ENCODE results near the gene UQCRHL. TPM values are rescaled to one million over a fixed set of nuclear protein-coding genes. Genes with fewer than 3 reads are reported as not detected.
A peak's percentile ranks its signal among the peaks of the same experiment; 100 is the strongest.

Gene UQCRHL
- total and polyA plus RNA-seq, 10 of the 15 experiments (the other 5 are each of a cell fraction or from before 2014, with no cell fraction given) = 1.4 to 17.3 (median 5.7) TPM

- TF ChIP-seq DPF2 (IDR thresholded peaks at IDR 0.05) = 0 out of 2 replicates have a peak, but pooled peaks have one; percentile 21
- TF ChIP-seq ZBTB11 (CRISPR knock-in tag; IDR thresholded peaks at IDR 0.05) = no peak
- no peak for TF ChIP-seq NR2C1 (IDR thresholded peaks at IDR 0.05)
- no peak for TF ChIP-seq ZBTB33 (IDR thresholded peaks at IDR 0.05)
- TF ChIP-seq LARP7 (IDR thresholded peaks at IDR 0.05) = no peak
- no peak for TF ChIP-seq BMI1 (IDR thresholded peaks at IDR 0.05; ENCODE audit: borderline replicate concordance)
- no peak for TF ChIP-seq RELA (IDR thresholded peaks at IDR 0.05; ENCODE audit: borderline replicate concordance, partially characterized antibody)
- TF ChIP-seq MLLT1 (IDR thresholded peaks at IDR 0.05) = no peak
- no peak for TF ChIP-seq EZH2 (IDR thresholded peaks at IDR 0.05; ENCODE audit: borderline replicate concordance, control insufficient read depth, low read depth, low read length)
- no peak for TF ChIP-seq CREB1 (IDR thresholded peaks at IDR 0.05; ENCODE audit: low read depth)
- TF ChIP-seq MAX (IDR thresholded peaks at IDR 0.05; ENCODE audit: low read depth, low read length) = no peak
- TF ChIP-seq MEF2A (IDR thresholded peaks at IDR 0.05; ENCODE audit: insufficient read depth, low read depth, low read length) = no peak
- TF ChIP-seq NFYA (IDR thresholded peaks at IDR 0.05; ENCODE audit: borderline replicate concordance, low read depth, low read length) = no peak
- no peak for TF ChIP-seq RFX5 (IDR thresholded peaks at IDR 0.05; ENCODE audit: low read depth, low read length)
- TF ChIP-seq ZSCAN29 (IDR thresholded peaks at IDR 0.05) = no peak
- TF ChIP-seq POLR2AphosphoS5 (IDR thresholded peaks at IDR 0.05; ENCODE audit: low read length) = no peak
- TF ChIP-seq STAT1 (conservative IDR thresholded peaks at IDR 0.05) = no peak
- no peak for TF ChIP-seq RELB (IDR thresholded peaks at IDR 0.05; ENCODE audit: low read depth)
- TF ChIP-seq JUNB (IDR thresholded peaks at IDR 0.05) = no peak
- TF ChIP-seq KDM1A (IDR thresholded peaks at IDR 0.05; ENCODE audit: borderline replicate concordance) = no peak
Observed at GRCh38 chr1:15788624-15789301, 18.7 kb downstream of the UQCRHL start (continued).
